HepG2 (cell line): Measurements from ENCODE around the gene OSBPL1A. TPM values are rescaled to one million over a fixed set of nuclear protein-coding genes. Genes with fewer than 3 reads are reported as not detected.

Experiments used
- ATAC-seq: fragments of 200-7000 bp; cut with Tn5 transposase; 3 replicates; pipeline ENCODE4 v1.9.1; 2020; ENCODE audit warnings: mild to moderate bottlenecking, moderate library complexity
- BruUV-seq: library from RNA; stranded (reverse); fragments of 400-500 nt; replicated peaks from 2 replicates; lab custom pipeline; 2021; lab: Mats Ljungman, UMichigan
- CTCF ChIA-PET: fragments of 300-600 bp; formaldehyde crosslinking; extraction: SDS; loops from one replicate; lab custom pipeline; 2021; ENCODE audit warnings: low total read pairs, inconsistent platforms, low intra/inter-chr PET ratio; lab: Yijun Ruan, JAX
- POLR2A ChIA-PET: fragments of 350-600 bp; sonication (Branson Sonifier 250); formaldehyde crosslinking; loops from one replicate; lab custom pipeline; 2020; ENCODE audit warnings: antibody characterized with exemption, inconsistent platforms; lab: Yijun Ruan, JAX
- DNase-seq: peaks from one replicate; pipeline ENCODE4 v3.0.0-alpha.2; 2015; ENCODE audit warnings: low spot score
- FAIRE-seq: peaks from 3 replicates; lab custom pipeline; 2011; peaks lifted over from hg19 to GRCh38; lab: Jason Lieb, UNC
- H2AFZ ChIP-seq: one replicate; pipeline ENCODE4 v1.6.1; 2011; ENCODE audit warnings: low read length, inconsistent platforms
- H3K27ac ChIP-seq: fragments of 300-600 bp; 3 replicates; pipeline ENCODE4 v1.8.0; 2011; ENCODE audit warnings: mixed run types, mild to moderate bottlenecking, mixed read lengths, low read length, inconsistent platforms; ENCODE audit not compliant: insufficient read depth; ENCODE audit errors: extremely low read length
- H3K27me3 ChIP-seq, 2 experiments: fragments of 200-600 bp in 1 of 2; 2 replicates in 1 of 2; 3 replicates in 1 of 2; pipeline versions ENCODE4 v1.6.0 to v1.8.0; 2011; ENCODE audit warnings: low read length in 2 of 2, mild to moderate bottlenecking in 2 of 2, moderate library complexity in 2 of 2, inconsistent platforms in 1 of 2; ENCODE audit not compliant: insufficient read depth in 2 of 2, control insufficient read depth in 1 of 2
- H3K36me3 ChIP-seq, 2 experiments: fragments of 200-600 bp in 1 of 2; replicated peaks in 1 of 2; 2 replicates in 1 of 2; 3 replicates in 1 of 2; pipeline versions ENCODE4 v1.5.1 to v1.8.0; 2011; ENCODE audit warnings: low read length in 2 of 2, inconsistent platforms in 1 of 2; ENCODE audit not compliant: insufficient read depth in 2 of 2, control insufficient read depth in 1 of 2
- H3K4me1 ChIP-seq: 2 replicates; pipeline ENCODE4 v1.5.1; 2012; ENCODE audit warnings: low read length, inconsistent platforms; ENCODE audit not compliant: insufficient read depth
- H3K4me2 ChIP-seq: 2 replicates; pipeline ENCODE4 v1.6.0; 2011; ENCODE audit warnings: low read depth, low read length, inconsistent platforms
- H3K4me3 ChIP-seq, 3 experiments: fragments of 200-600 bp in 1 of 3; sonication (generic), shearing (Covaris generic) in 1 of 3; replicated peaks in 1 of 3; 2 replicates each; pipeline ENCODE4 v1.5.1; 2011 to 2016; ENCODE audit warnings: low read length in 3 of 3, inconsistent platforms in 2 of 3, low read depth in 2 of 3, mild to moderate bottlenecking in 2 of 3, control low read depth in 1 of 3, mixed read lengths in 1 of 3; ENCODE audit not compliant: insufficient read depth in 1 of 3
- H3K79me2 ChIP-seq: one replicate; pipeline ENCODE4 v1.6.1; 2011; ENCODE audit warnings: low read length, inconsistent platforms; ENCODE audit not compliant: insufficient read depth
- H3K9ac ChIP-seq: 2 replicates; pipeline ENCODE4 v1.6.0; 2011; ENCODE audit warnings: mild to moderate bottlenecking, low read depth, low read length, inconsistent platforms; ENCODE audit not compliant: insufficient read depth
- H3K9me3 ChIP-seq: 2 replicates; pipeline ENCODE4 v1.5.1; 2012; ENCODE audit warnings: mild to moderate bottlenecking, low read length
- H4K20me1 ChIP-seq: 2 replicates; pipeline ENCODE4 v1.6.0; 2011; ENCODE audit warnings: inconsistent platforms, mild to moderate bottlenecking, low read length, moderate library complexity; ENCODE audit not compliant: insufficient read depth
- CCAR2 ChIP-seq: fragments of 200-400 bp; formaldehyde crosslinking; optimal IDR thresholded peaks from 2 replicates; pipeline ENCODE3; 2018; ENCODE audit warnings: low read depth, mild to moderate bottlenecking, low read length, moderate library complexity
- CEBPB ChIP-seq: IDR thresholded peaks from 2 replicates; pipeline ENCODE4 v1.6.1; 2011; ENCODE audit warnings: low read depth, low read length, improper control_type of control experiment, borderline replicate concordance
- JUNB ChIP-seq: sonication (generic); formaldehyde crosslinking; IDR thresholded peaks from 2 replicates; pipeline ENCODE4 v1.8.0; 2022; ENCODE audit warnings: missing genetic modification reagents, mild to moderate bottlenecking, borderline replicate concordance
- MEIS2 ChIP-seq: sonication (generic); formaldehyde crosslinking; IDR thresholded peaks from 2 replicates; pipeline ENCODE4 v1.9.0; 2021; ENCODE audit warnings: mild to moderate bottlenecking, missing genetic modification reagents
- NFE2L2 ChIP-seq: fragments of 150-350 bp; IDR thresholded peaks from 2 replicates; pipeline ENCODE4 v1.6.1; 2014; ENCODE audit warnings: low read length
- NR2C2 ChIP-seq: sonication (generic); formaldehyde crosslinking; IDR thresholded peaks from 2 replicates; pipeline ENCODE4 v1.4.0; 2020; ENCODE audit warnings: missing genetic modification reagents, mild to moderate bottlenecking, moderate library complexity, borderline replicate concordance
- PCBP1 ChIP-seq: fragments of 200-400 bp; formaldehyde crosslinking; IDR thresholded peaks from 2 replicates; pipeline ENCODE4 v1.6.1; 2017; ENCODE audit warnings: mild to moderate bottlenecking, low read depth, low read length, borderline replicate concordance
- RCOR2 ChIP-seq: IDR thresholded peaks from 2 replicates; pipeline ENCODE4 v1.6.1; 2016; ENCODE audit warnings: missing biosample characterization, missing genetic modification reagents
- SOX5 ChIP-seq: IDR thresholded peaks from 2 replicates; pipeline ENCODE4 v1.6.1; 2016; ENCODE audit warnings: borderline replicate concordance
- ZNF382 ChIP-seq: sonication (generic); formaldehyde crosslinking; IDR thresholded peaks from 2 replicates; pipeline ENCODE4 v1.5.0; 2020; ENCODE audit warnings: missing genetic modification reagents, mild to moderate bottlenecking, borderline replicate concordance
- ZNF501 ChIP-seq: sonication (generic); formaldehyde crosslinking; IDR thresholded peaks from 2 replicates; pipeline ENCODE4 v1.5.1; 2020; ENCODE audit warnings: mild to moderate bottlenecking, moderate library complexity, missing genetic modification reagents
- WGBS: methylation state at CpG from one replicate; pipeline ENCODE4 v1.1.6; 2017; ENCODE audit warnings: low lambda C conversion rate; 5-methylcytosine and 5-hydroxymethylcytosine counted together
- in situ Hi-C: cut with HindIII; loops from 2 replicates; pipeline ENCODE4 v1.10.0; 2017; ENCODE audit warnings: low pct_unique_long_range_greater_than_20kb; ENCODE audit not compliant: extremely low pct_ligation_motif_present
- intact Hi-C: fragments of 100-400 bp; cut with micrococcal nuclease; formaldehyde crosslinking; loops from one replicate; pipeline ENCODE4 v1.10.0; 2022; ENCODE audit not compliant: unreplicated experiment
- polyA plus RNA-seq, 8 experiments: library from polyadenylated mRNA; depleted of rRNA in 3 of 8; stranded (reverse) in 7 of 8; unstranded in 1 of 8; fragments of >200 nt; fragmentation: Illumina TruSeq in 4 of 8; extraction: Trizol in 4 of 8; gene quantifications; 2 replicates each; pipeline versions ENCODE4 v1.2.1 to v1.2.3, GENCODE V29; 2011 to 2016; ENCODE audit warnings: low read depth in 4 of 8, missing spikeins in 1 of 8, mixed read lengths in 1 of 8; ENCODE audit not compliant: insufficient read depth in 1 of 8
- total RNA-seq, 5 experiments: library from RNA; depleted of rRNA; stranded (reverse); fragments of >200 nt; fragmentation: Illumina TruSeq; extraction: Trizol; gene quantifications; 2 replicates each; pipeline ENCODE4 v1.2.3, GENCODE V29; 2016; ENCODE audit warnings: low read depth in 1 of 5
- TF ChIP-seq, protein P1 (sequence below): IDR thresholded peaks from 2 replicates; pipeline ENCODE4 v1.6.1; 2016; ENCODE audit warnings: control low read depth

The OSBPL1A gene
- total and polyA plus RNA-seq, 2 of the 13 experiments (the other 11 are each of a cell fraction or from before 2014, with no cell fraction given): 0.02 TPM; not detected in 1

DNA sequence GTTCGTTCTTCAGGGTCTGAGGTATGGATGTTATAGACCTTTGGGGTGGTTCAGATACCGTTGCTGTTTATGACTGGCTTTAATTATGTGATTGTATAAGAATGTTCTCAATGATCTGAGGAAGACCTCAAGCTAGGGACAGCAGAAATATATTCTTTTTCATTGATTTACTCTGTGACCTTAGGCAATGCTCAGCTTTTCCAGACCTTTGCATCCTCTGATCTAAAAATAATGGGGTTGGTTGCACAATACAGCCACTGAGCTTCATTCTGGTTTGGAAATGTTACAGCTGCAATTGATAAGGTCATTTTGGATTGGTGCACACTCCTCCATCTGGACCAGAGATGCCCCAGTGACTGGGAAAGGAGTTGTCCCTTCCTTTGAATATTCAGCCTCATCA lies 276.0 kb downstream of the OSBPL1A start:
- Histone ChIP-seq H3K9ac (no peak overlapping the region), H3K4me1 (no peaks in the 10 kb centered on the region), H3K27ac (no peak overlapping the region), H4K20me1 (no peaks in the 10 kb centered on the region), H2AFZ (no peak overlapping the region), H3K9me3 (no peaks in the 10 kb centered on the region), H3K27me3 (no peaks in the 10 kb centered on the region), H3K4me2 (no peak overlapping the region), H3K36me3 (peaks cover 2 to 14% of the 10 kb centered on the region in 2 experiments; a peak in 4 of 5 replicates), H3K79me2 (no peaks in the 10 kb centered on the region), H3K4me3 (no peak overlapping the region)
- no peak for ATAC-seq
- ChIA-PET CTCF (no interaction called here), POLR2A (interaction anchor here (0.6 kb wide), 1 partner anchor 236 kb away, joined by 3 read pairs; no protein-coding TSS in a partner anchor)
- no peak for FAIRE-seq
- intact Hi-C loops: no loop called here
- DNase-seq: no peak
- TF ChIP-seq CEBPB: peak; percentile 47; the same call in 1 of the 2 replicates
- TF ChIP-seq NR2C2 (CRISPR knock-in tag): no peak
- in situ Hi-C loops: no loop called here
- BruUV-seq: no TSS peak
- 91% methylated on average over 2 of the region's 2 CpGs for WGBS

DNA sequence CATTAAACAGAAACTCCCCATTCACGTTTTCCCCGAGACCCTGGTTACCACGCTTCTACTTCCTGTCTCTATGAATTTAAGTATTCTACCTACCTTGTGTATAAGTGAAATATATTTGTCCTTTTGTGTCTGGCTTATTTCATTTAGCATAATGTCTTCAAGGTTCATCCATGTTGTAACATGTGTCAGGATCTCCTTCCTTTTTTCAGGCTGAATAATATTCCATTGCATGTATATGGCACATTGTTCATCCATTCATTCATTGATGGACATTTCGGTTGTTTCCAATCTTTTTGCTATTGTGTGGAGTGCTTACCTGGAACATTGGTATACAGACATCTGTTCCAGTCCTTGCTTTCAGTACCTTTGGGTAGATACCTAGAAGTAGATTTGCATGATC lies 276.9 kb downstream of the OSBPL1A start:
- intact Hi-C loops: no loop called here
- Histone ChIP-seq H3K27ac (no peak overlapping the region), H3K4me1 (peaks cover 7% of the 10 kb centered on the region), H3K4me2 (no peak overlapping the region), H3K9ac (no peak overlapping the region), H4K20me1 (no peaks in the 10 kb centered on the region), H3K27me3 (no peaks in the 10 kb centered on the region), H3K79me2 (no peaks in the 10 kb centered on the region), H2AFZ (no peak overlapping the region), H3K4me3 (no peak overlapping the region), H3K9me3 (no peaks in the 10 kb centered on the region), H3K36me3 (peaks cover 1 to 12% of the 10 kb centered on the region in 2 experiments; a peak in 4 of 5 replicates)
- ChIA-PET POLR2A (no interaction called here), CTCF (no interaction called here)
- no peak for FAIRE-seq
- no peak for ATAC-seq
- BruUV-seq: no TSS peak
- in situ Hi-C loops: no loop called here
- TF ChIP-seq NFE2L2 (no peak), CCAR2 (no peak), SOX5 (no peak), ZNF382 (CRISPR knock-in tag) (no peak), ZNF501 (CRISPR knock-in tag) (no peak), JUNB (CRISPR knock-in tag) (no peak), PCBP1 (no peak), RCOR2 (CRISPR knock-in tag) (no peak), MEIS2 (CRISPR knock-in tag) (no peak)
- TF ChIP-seq, protein P1, sequence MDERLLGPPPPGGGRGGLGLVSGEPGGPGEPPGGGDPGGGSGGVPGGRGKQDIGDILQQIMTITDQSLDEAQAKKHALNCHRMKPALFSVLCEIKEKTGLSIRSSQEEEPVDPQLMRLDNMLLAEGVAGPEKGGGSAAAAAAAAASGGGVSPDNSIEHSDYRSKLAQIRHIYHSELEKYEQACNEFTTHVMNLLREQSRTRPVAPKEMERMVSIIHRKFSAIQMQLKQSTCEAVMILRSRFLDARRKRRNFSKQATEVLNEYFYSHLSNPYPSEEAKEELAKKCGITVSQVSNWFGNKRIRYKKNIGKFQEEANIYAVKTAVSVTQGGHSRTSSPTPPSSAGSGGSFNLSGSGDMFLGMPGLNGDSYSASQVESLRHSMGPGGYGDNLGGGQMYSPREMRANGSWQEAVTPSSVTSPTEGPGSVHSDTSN (CRISPR knock-in tag): no peak
- no peak for DNase-seq
- WGBS: 97% methylated on average over 4 of the region's 4 CpGs
